A673 (cell line): Measurements from ENCODE around the gene PTTG1IP.

ENCODE experiments used
- CTCF ChIP-seq: fragments of 300-800, 200-600 bp; sonication (generic); conservative IDR thresholded peaks from 2 replicates; pipeline ENCODE4 v1.5.1; 2017; ENCODE audit warnings: low read depth, mild to moderate bottlenecking, antibody characterized with exemption, low read length, moderate library complexity, mixed read lengths
- EZH2 ChIP-seq: fragments of 200-600 bp; sonication (generic); IDR thresholded peaks from 2 replicates; pipeline ENCODE4 v1.6.1; 2017; ENCODE audit warnings: borderline replicate concordance, low read depth, mild to moderate bottlenecking, mixed read lengths, antibody characterized with exemption, low read length; ENCODE audit not compliant: poor library complexity, severe bottlenecking

GRCh38 chr21:44883250-44883649 is 9.8 kb upstream of the PTTG1IP start:
- no peak for TF ChIP-seq CTCF
- TF ChIP-seq EZH2 = no peak
